Naive thymus-derived CD8-positive, alpha-beta T cell (primary cell): Measurements from ENCODE around the gene POLDIP2. TPM values are rescaled to one million over a fixed set of nuclear protein-coding genes. Genes with fewer than 3 reads are reported as not detected.

Source experiments
- ATAC-seq, 2 donors: fragments of 150-1000 bp; cut with Tn5 transposase in 1 of 2; sonication (Bioruptor Pico), chemical (Tn5 transposase) in 1 of 2; 1 replicate in 1 of 2; 2 replicates in 1 of 2; pipeline ENCODE4 v1.10.0; 2021; ENCODE audit warnings: mild to moderate bottlenecking in 2 of 2, moderate library complexity in 2 of 2
- POLR2A ChIA-PET: fragments of 350-600 bp; sonication (Branson Sonifier 250); formaldehyde crosslinking; loops from one replicate; lab custom pipeline; 2021; ENCODE audit warnings: antibody characterized with exemption; lab: Charles Lee
- DNase-seq, 10 donors: peaks; one replicate each; pipeline versions ENCODE4 v3.0.0 to v3.0.0-alpha.2; 2020 to 2022
- H3K27ac Mint-ChIP-seq, 10 donors: one replicate each; pipeline ENCODE4 v1.8.0; 2020 to 2022; ENCODE audit warnings: mild to moderate bottlenecking in 10 of 10, mixed read lengths in 10 of 10, moderate library complexity in 4 of 10, inconsistent platforms in 1 of 10
- H3K27me3 Mint-ChIP-seq, 5 donors: one replicate each; pipeline ENCODE4 v1.8.0; 2021 to 2022; ENCODE audit warnings: mixed read lengths in 5 of 5
- H3K36me3 Mint-ChIP-seq, 3 donors: one replicate each; pipeline ENCODE4 v1.8.0; 2020 to 2022; ENCODE audit warnings: mixed read lengths in 3 of 3, mild to moderate bottlenecking in 2 of 3, inconsistent platforms in 1 of 3
- H3K4me1 Mint-ChIP-seq, 4 donors: one replicate each; pipeline ENCODE4 v1.8.0; 2021 to 2022; ENCODE audit warnings: mixed read lengths in 4 of 4
- H3K4me3 Mint-ChIP-seq, 10 donors: one replicate each; pipeline ENCODE4 v1.8.0; 2020 to 2022; ENCODE audit warnings: mild to moderate bottlenecking in 10 of 10, mixed read lengths in 10 of 10, moderate library complexity in 6 of 10, inconsistent platforms in 1 of 10
- H3K9me3 Mint-ChIP-seq, 9 donors: one replicate each; pipeline ENCODE4 v1.8.0; 2020 to 2022; ENCODE audit warnings: mixed read lengths in 9 of 9, mild to moderate bottlenecking in 3 of 9, inconsistent platforms in 1 of 9, moderate library complexity in 1 of 9
- polyA plus RNA-seq, 3 donors: library from polyadenylated mRNA; unstranded; fragments of 300-500 nt; fragmentation: Illumina TruSeq; gene quantifications; one replicate each; pipeline ENCODE4 v1.2.3, GENCODE V29; 2021
- total RNA-seq, 8 experiments: library from RNA in 2 of 8; stranded (reverse) in 2 of 8; gene quantifications; one replicate each; pipeline ENCODE4 v1.2.3 and lab custom pipeline; 2021 to 2026

The POLDIP2 gene
- total and polyA plus RNA-seq, 5 experiments from 2014 or later = 35.4 to 90.3 (median 81.3) TPM

DNA sequence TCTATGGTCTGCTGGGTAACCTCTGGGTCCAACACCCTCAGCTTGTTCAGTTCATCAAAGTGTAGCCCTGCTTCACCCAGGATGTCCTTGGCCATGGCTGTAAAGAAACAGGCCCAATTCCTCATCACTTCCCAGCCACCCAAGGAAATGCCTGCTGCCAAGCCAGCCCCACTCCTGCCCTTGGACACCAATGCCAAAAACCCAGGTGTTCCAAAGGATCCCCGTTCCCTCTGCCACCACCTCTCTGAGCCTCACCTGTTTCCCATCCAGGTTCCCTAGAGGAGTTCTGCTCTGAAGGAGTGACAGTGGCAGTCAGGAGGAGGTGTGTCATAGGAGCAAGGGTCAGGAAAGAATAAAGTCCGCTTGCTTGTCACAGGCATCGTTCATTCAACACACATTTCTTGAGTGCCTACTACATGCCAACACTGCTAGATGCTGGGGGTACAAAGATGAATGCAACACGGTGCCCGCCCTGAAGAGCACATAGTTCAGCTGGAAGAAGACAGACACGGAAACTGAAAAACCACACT is 25.4 kb downstream of the POLDIP2 start:
- no peaks in the 10 kb centered on the region for H3K9me3 Mint-ChIP-seq
- H3K27me3 Mint-ChIP-seq = no peaks in the 10 kb centered on the region
- H3K36me3 Mint-ChIP-seq = peaks cover 0 to 46% (median 5%) of the 10 kb centered on the region in 3 donors
- DNase-seq = no peak
- POLR2A ChIA-PET = no interaction called here
- peak overlapping the region in 2 of 10 donors; percentile 3 to 55 for H3K4me3 Mint-ChIP-seq
- H3K4me1 Mint-ChIP-seq = peaks cover 20 to 47% (median 40%) of the 10 kb centered on the region in 4 donors
- ATAC-seq = no peak
- peak overlapping the region in 3 of 10 donors; percentile 39 to 83 (median 47) for H3K27ac Mint-ChIP-seq

DNA sequence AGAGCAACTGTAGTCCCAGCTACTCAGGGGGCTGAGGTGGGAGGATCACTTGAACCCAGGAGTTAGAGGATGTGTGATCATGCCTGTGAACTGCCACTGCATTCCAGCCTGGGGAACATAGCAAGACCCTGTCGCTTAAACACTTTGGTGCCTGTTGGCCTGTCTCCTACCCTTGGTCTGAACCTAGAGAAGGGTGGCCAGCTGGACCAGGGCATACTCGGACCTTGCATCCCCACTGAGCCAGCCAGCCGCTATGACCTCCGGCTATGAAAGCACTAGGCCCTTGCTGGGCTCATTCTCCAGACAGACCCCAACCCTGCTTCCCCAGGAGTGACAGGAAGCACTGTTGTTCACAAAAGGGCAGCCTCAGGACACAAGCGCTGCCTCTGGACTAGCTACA is 26.7 kb downstream of the POLDIP2 start:
- no peak for ATAC-seq
- peak overlapping the region in 1 of 10 donors; percentile 55 for H3K27ac Mint-ChIP-seq
- POLR2A ChIA-PET = no interaction called here
- peaks cover 16 to 34% (median 28%) of the 10 kb centered on the region in 4 donors for H3K4me1 Mint-ChIP-seq
- no peak overlapping the region for H3K4me3 Mint-ChIP-seq
- peaks cover 0 to 54% (median 7%) of the 10 kb centered on the region in 3 donors for H3K36me3 Mint-ChIP-seq
- no peaks in the 10 kb centered on the region for H3K27me3 Mint-ChIP-seq
- DNase-seq = no peak
- H3K9me3 Mint-ChIP-seq = no peaks in the 10 kb centered on the region

DNA sequence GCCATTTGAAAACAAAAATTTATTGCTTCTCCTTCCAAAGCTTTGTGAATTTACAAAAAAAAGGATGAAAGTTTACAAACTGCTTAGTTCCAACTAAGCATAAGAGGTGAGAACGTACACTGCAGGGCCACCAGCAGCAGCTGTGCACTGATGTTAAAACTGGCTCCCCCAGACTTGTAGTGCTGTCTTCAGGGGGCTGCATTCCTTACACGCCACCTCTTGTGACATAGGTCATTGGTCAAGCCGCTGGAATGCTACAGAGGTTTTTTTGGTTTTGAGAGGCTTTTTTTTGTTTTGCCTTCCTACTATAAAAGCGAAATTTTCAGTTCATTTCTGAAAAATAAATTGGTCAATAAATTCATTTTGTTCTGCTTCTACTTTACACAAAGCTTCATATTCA is 29.0 kb downstream of the POLDIP2 start:
- ATAC-seq (no peak), DNase-seq (no peak)
- POLR2A ChIA-PET = no interaction called here
- Mint-ChIP-seq H3K27me3 (no peaks in the 10 kb centered on the region), H3K4me3 (no peak overlapping the region), H3K4me1 (peaks cover 3 to 10% (median 7%) of the 10 kb centered on the region in 4 donors), H3K27ac (peak overlapping the region in 1 of 10 donors; percentile 11), H3K9me3 (no peaks in the 10 kb centered on the region), H3K36me3 (peaks cover 0 to 54% (median 7%) of the 10 kb centered on the region in 3 donors)

DNA sequence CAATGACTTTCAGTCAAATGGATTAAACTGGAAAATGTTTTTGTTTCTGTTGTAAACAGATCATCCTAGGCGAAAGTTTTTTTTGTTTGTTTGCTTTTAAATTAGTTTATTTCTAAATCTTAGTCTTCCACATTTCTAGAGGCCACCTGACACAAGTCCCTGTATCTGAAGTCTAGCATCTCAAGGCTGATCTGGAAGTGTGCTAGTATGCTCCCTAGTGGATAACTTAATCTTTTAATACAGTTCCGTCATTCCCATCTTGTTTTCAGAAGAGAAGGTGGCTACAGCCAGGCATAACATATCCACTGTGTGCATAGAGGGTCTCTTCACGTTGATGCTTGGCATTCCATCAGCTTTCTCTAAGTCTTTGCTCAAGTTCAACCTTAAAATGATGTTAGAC is 29.6 kb downstream of the POLDIP2 start:
- Mint-ChIP-seq H3K9me3 (no peaks in the 10 kb centered on the region), H3K27me3 (no peaks in the 10 kb centered on the region), H3K4me3 (no peak overlapping the region), H3K27ac (peak overlapping the region in 1 of 10 donors; percentile 29), H3K36me3 (peaks cover 0 to 54% (median 7%) of the 10 kb centered on the region in 3 donors), H3K4me1 (peaks cover 2 to 8% (median 4%) of the 10 kb centered on the region in 4 donors)
- POLR2A ChIA-PET = no interaction called here
- DNase-seq (no peak), ATAC-seq (no peak)

DNA sequence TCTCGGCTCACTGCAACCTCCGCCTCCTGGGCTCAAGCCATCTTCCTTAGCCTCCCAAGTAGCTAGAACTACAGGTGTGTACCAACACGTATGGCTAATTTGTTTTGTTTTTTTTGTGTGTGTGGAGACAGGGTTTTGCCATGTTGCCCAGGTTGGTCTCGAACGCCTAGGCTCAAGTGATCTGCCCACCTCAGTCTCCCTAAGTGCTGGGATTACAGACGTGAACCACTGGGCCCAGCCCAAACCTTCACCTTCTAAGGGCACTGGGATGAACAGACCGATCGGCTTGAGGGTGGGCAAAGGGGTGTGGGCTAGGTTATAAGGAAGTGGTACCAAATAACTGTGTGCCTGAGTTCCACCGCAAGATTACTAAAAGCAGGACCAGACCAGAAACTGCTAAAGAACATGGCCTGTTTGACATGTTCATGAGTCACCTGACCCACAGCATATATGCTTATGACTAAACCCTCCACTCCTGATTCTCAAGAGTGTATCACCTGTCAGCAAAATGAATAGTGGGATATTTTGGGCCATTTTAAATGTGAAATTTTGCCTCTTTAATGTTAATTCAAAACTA is 30.2 kb downstream of the POLDIP2 start:
- Mint-ChIP-seq H3K9me3 (no peaks in the 10 kb centered on the region), H3K27me3 (no peaks in the 10 kb centered on the region), H3K36me3 (peaks cover 0 to 52% (median 7%) of the 10 kb centered on the region in 3 donors), H3K27ac (no peak overlapping the region), H3K4me3 (no peak overlapping the region), H3K4me1 (peaks cover 0 to 4% (median 1%) of the 10 kb centered on the region in 4 donors)
- no peak for ATAC-seq
- DNase-seq = no peak
- POLR2A ChIA-PET = interaction anchor here (1.6 kb wide), 1 partner anchor 8 kb away, joined by 4 read pairs; the partner anchor contains the start of genes IFT20 and TNFAIP1

DNA sequence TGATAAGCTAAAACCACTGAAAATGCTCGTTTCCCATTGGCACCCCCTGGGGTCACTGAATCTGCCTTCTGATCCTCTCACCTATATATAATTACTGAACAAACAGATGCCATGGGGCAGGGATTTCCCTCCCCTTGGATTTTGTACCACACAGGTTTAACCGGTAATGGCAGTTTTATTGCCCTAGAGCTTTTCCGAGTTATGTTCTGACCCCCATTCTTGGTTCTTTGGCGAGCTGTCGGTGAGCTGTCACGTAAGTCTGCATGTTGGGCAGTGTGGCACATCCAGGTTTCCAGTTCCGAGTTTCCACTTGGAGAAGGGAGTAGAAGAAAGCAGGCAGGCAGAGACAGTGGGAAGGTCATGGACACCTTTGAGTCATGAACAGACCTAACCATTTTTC is 31.2 kb downstream of the POLDIP2 start:
- H3K9me3 Mint-ChIP-seq = no peaks in the 10 kb centered on the region
- peaks cover 0 to 43% (median 5%) of the 10 kb centered on the region in 3 donors for H3K36me3 Mint-ChIP-seq
- no peak overlapping the region for H3K4me3 Mint-ChIP-seq
- H3K4me1 Mint-ChIP-seq = no peaks in the 10 kb centered on the region
- H3K27ac Mint-ChIP-seq = peak overlapping the region in 1 of 10 donors; percentile 15
- no peaks in the 10 kb centered on the region for H3K27me3 Mint-ChIP-seq
- POLR2A ChIA-PET = interaction anchor here (1.6 kb wide), 1 partner anchor 9 kb away, joined by 4 read pairs; the partner anchor contains the start of genes IFT20 and TNFAIP1
- ATAC-seq (no peak), DNase-seq (no peak)

DNA sequence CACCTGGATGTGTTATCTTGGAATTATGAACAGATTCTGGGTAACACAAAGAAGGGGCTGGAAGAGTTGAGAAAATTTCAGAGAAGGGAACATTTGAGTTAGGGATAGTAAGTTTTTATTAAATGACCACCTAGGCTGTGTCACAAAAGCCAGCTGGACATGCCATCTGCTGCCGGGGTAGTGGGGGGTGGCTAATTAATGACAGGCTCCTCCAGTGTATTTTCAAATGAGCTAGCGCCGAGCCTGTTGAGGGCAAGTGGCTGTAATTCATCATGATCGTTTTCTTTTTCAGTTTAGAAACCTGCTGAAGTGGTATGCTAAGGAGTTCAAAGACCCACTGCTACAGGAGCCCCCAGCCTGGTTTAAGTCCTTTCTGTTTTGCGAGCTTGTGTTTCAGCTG is 32.1 kb downstream of the POLDIP2 start:
- H3K36me3 Mint-ChIP-seq = peaks cover 0 to 34% (median 5%) of the 10 kb centered on the region in 3 donors
- H3K4me3 Mint-ChIP-seq = no peak overlapping the region
- H3K4me1 Mint-ChIP-seq = peaks cover 0 to 8% (median 1%) of the 10 kb centered on the region in 4 donors
- no peak overlapping the region for H3K27ac Mint-ChIP-seq
- POLR2A ChIA-PET = no interaction called here
- no peaks in the 10 kb centered on the region for H3K27me3 Mint-ChIP-seq
- no peaks in the 10 kb centered on the region for H3K9me3 Mint-ChIP-seq
- DNase-seq = no peak
- no peak for ATAC-seq

DNA sequence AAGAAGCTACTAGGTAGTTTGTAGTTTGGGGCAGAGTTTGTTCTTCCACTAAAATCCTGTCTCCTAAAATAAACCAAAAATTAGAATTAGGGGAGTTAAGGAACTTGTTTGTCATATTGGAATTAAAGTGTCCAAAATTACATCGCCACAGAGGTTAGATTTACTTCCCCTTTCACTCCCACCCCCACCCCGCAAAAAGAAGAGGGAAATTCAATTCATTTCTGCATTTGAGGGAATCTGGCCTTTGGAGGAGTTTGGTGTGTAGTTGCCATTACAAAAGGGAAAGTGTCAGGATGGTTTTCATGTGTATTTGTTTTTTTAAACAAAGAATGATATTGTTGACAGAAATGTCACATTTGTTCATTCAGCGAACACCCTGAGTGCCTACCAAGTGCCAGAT is 32.5 kb downstream of the POLDIP2 start:
- Mint-ChIP-seq H3K27me3 (no peaks in the 10 kb centered on the region), H3K4me3 (no peak overlapping the region), H3K4me1 (peaks cover 4 to 12% (median 5%) of the 10 kb centered on the region in 4 donors), H3K36me3 (peaks cover 0 to 34% (median 5%) of the 10 kb centered on the region in 3 donors), H3K27ac (no peak overlapping the region), H3K9me3 (no peaks in the 10 kb centered on the region)
- ATAC-seq = no peak
- DNase-seq = no peak
- POLR2A ChIA-PET = no interaction called here

DNA sequence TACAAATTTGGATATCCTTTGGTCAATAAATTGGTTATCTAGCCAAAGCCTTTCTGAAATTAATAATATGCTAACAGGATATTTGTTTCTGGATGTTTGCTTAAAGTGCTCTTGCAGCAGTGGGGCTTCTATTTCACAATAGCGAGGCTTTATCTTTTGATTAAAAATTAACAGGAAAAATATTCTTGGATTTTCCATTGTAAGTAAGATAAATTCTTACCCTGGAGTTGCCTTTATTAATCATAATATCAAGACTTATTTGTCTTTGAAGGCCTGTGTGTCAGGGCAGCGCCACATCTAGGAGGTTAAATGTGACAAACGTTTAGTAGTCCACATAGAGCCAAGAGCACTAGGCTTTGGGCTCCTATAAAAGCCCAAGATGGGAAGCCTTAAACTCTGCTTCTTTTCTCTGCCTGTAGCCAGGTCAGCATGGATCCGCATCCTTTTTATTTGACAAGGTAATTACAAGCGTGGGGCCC is 33.0 kb downstream of the POLDIP2 start:
- POLR2A ChIA-PET = no interaction called here
- no peaks in the 10 kb centered on the region for H3K9me3 Mint-ChIP-seq
- no peak overlapping the region for H3K4me3 Mint-ChIP-seq
- H3K4me1 Mint-ChIP-seq = peaks cover 7 to 17% (median 10%) of the 10 kb centered on the region in 4 donors
- ATAC-seq (no peak), DNase-seq (no peak)
- H3K27me3 Mint-ChIP-seq = no peaks in the 10 kb centered on the region
- peaks cover 0 to 29% (median 5%) of the 10 kb centered on the region in 3 donors for H3K36me3 Mint-ChIP-seq
- H3K27ac Mint-ChIP-seq = no peak overlapping the region

DNA sequence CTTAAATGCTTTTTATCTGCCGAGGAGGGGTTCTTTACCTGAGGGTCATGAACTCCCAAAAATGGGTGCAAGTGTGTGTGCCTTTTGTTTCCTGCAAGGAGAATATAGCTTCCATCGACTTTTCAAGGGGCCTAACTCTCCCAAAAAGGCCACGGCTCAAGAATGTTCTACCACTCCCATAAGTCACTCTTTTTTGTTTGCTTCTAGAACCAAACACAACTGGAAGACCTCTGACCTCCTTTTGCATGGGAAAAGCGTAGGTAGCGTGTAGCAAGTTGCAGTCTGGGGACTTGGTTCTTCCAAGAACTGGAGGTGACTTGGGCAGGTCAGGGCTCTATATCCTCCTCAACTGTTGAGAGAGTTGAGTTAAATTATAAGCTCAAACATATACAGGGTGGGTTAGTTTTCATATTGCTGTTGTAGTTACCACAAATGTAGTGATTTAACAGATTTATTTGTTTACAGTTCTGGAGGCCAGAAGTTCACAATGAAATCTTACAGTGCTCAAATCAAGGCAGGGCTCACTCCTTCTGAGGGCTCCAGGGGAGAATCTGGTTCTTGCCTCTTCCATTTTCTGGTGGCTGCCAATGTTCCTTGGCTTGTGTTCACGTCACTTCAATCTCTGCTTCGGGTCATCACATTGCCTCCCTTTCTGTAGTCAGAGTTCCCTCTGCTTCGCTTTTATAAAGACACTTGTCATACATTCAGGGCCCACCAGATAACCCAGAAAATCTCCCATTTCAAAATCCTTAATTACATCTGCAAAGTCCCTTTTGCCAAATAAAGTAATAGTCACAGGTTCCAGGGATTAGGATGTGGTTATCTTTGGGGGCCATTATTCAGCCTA is 36.9 kb downstream of the POLDIP2 start:
- H3K27ac Mint-ChIP-seq = peak overlapping the region in 4 of 10 donors; percentile 14 to 72 (median 53)
- H3K36me3 Mint-ChIP-seq = no peaks in the 10 kb centered on the region
- POLR2A ChIA-PET = interaction anchor here (3.7 kb wide), 1 partner anchor 14 kb away, joined by 26 read pairs; the partner anchor contains the start of genes IFT20 and TNFAIP1
- no peaks in the 10 kb centered on the region for H3K9me3 Mint-ChIP-seq
- peak overlapping the region; percentile 87 to 95 (median 90) for H3K4me3 Mint-ChIP-seq
- ATAC-seq (no peak), DNase-seq (no peak)
- peaks cover 15 to 32% (median 23%) of the 10 kb centered on the region in 4 donors for H3K4me1 Mint-ChIP-seq
- peaks cover 0 to 1% (median 0%) of the 10 kb centered on the region in 5 donors for H3K27me3 Mint-ChIP-seq

DNA sequence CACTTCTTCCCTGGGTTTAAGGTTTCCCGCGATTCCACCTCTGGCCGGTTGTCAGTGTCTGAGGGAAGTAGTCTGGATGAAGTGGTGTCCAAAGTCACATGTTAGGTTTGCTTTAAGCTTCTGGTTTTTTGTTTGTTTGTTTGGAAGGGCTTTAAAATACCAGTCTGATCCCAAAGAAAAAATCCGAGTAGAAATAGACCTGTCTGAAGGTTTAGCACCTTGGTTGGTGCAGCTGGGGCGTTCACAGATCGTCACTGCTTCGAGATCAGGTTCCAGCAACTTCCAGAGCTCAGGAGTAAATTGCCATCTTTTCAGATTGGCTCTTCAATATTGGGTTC is 37.8 kb downstream of the POLDIP2 start:
- DNase-seq (no peak), ATAC-seq (no peak)
- Mint-ChIP-seq H3K27ac (peak overlapping the region in 8 of 10 donors; percentile 37 to 92 (median 88)), H3K4me1 (peaks cover 15 to 32% (median 23%) of the 10 kb centered on the region in 4 donors), H3K27me3 (peaks cover 0 to 1% (median 0%) of the 10 kb centered on the region in 5 donors), H3K36me3 (no peaks in the 10 kb centered on the region), H3K4me3 (peak overlapping the region; percentile 87 to 95 (median 90)), H3K9me3 (no peaks in the 10 kb centered on the region)
- POLR2A ChIA-PET = interaction anchor here (1.0 to 3.7 kb wide), 3 partner anchors 15 to 631 kb away, joined by 3 to 26 read pairs (median 17); partner anchors contain the start of genes IFT20, POLDIP2 and TNFAIP1
